A549 (cell line): ENCODE data around the gene CRB1. TPM values are rescaled to one million over a fixed set of nuclear protein-coding genes. Genes with fewer than 3 reads are reported as not detected.

Experiments
- ATAC-seq, 2 experiments: fragments of 200-7000 bp in 1 of 2; fragments of >200 bp in 1 of 2; cut with Nextera tagmentation in 1 of 2; cut with Tn5 transposase in 1 of 2; 3 replicates each; pipeline versions ENCODE4 v1.8.0 to v1.9.1; 2018 to 2020; ENCODE audit warnings: mild to moderate bottlenecking in 1 of 2, moderate library complexity in 1 of 2
- CTCF ChIA-PET: fragments of 300-600 bp; sonication (Branson Sonifier 250); formaldehyde crosslinking; extraction: SDS; loops from one replicate; lab custom pipeline; 2021; ENCODE audit warnings: antibody characterized with exemption, inconsistent platforms; lab: Yijun Ruan, JAX
- POLR2A ChIA-PET: fragments of 350-600 bp; formaldehyde crosslinking; extraction: SDS; loops from one replicate; lab custom pipeline; 2021; ENCODE audit warnings: antibody characterized with exemption, inconsistent platforms; lab: Yijun Ruan, JAX
- DNase-seq, 2 experiments: peaks; one replicate each; pipeline versions ENCODE4 v3.0.0 to v3.0.0-alpha.2; 2011 to 2016; ENCODE audit warnings: low read depth in 1 of 2, low spot score in 1 of 2
- FAIRE-seq: peaks from 2 replicates; lab custom pipeline; 2011; peaks lifted over from hg19 to GRCh38; lab: Jason Lieb, UNC
- H3K27ac ChIP-seq, 2 experiments: fragments of >200 bp; sonication (Bioruptor Twin); formaldehyde crosslinking; 3 replicates each; pipeline ENCODE4 v1.5.1; 2016 to 2017
- H3K4me1 ChIP-seq: fragments of >200 bp; sonication (Bioruptor Twin); formaldehyde crosslinking; 3 replicates; pipeline ENCODE4 v1.6.1; 2016
- H3K4me2 ChIP-seq: fragments of >200 bp; sonication (Bioruptor Twin); formaldehyde crosslinking; 3 replicates; pipeline ENCODE4 v1.6.1; 2016
- H3K4me3 ChIP-seq: fragments of >200 bp; sonication (Bioruptor Twin); formaldehyde crosslinking; 3 replicates; pipeline ENCODE4 v1.5.1; 2016
- H3K9me3 ChIP-seq: fragments of >200 bp; sonication (Bioruptor Twin); formaldehyde crosslinking; 3 replicates; pipeline ENCODE4 v1.6.1; 2016
- ATOH8 ChIP-seq: fragments of 250-450 bp; sonication (Bioruptor Pico); IDR thresholded peaks from 2 replicates; pipeline ENCODE4 v1.5.0; 2020; ENCODE audit warnings: low read depth, mild to moderate bottlenecking, moderate library complexity
- CBX8 ChIP-seq: fragments of 200-600 bp; sonication (generic); IDR thresholded peaks from 2 replicates; pipeline ENCODE4 v1.6.1; 2016
- CHD4 ChIP-seq: fragments of 200-600 bp; sonication (generic); IDR thresholded peaks from 2 replicates; pipeline ENCODE4 v1.6.1; 2016; ENCODE audit warnings: antibody characterized with exemption, mild to moderate bottlenecking, borderline replicate concordance
- E2F6 ChIP-seq: IDR thresholded peaks from 2 replicates; pipeline ENCODE4 v1.6.1; 2012; ENCODE audit warnings: low read depth, borderline replicate concordance
- EHMT2 ChIP-seq: fragments of 200-600 bp; sonication (generic); IDR thresholded peaks from 2 replicates; pipeline ENCODE4 v1.6.1; 2016; ENCODE audit warnings: antibody characterized with exemption, low read depth, mild to moderate bottlenecking, moderate library complexity
- ELK1 ChIP-seq: fragments of 150-350 bp; IDR thresholded peaks from 2 replicates; pipeline ENCODE4 v1.6.1; 2014; ENCODE audit warnings: low read depth, mild to moderate bottlenecking, low read length
- FOXS1 ChIP-seq: fragments of 250-450 bp; sonication (Bioruptor Pico); IDR thresholded peaks from 2 replicates; pipeline ENCODE4 v1.5.0; 2020; ENCODE audit warnings: mild to moderate bottlenecking, moderate library complexity
- HES2 ChIP-seq: fragments of >200 bp; sonication (Bioruptor Twin); formaldehyde crosslinking; IDR thresholded peaks from 2 replicates; pipeline ENCODE4 v1.6.1; 2016
- HOXB13 ChIP-seq: fragments of 250-450 bp; sonication (Bioruptor Pico); IDR thresholded peaks from 2 replicates; pipeline ENCODE4 v1.5.0; 2020; ENCODE audit warnings: low read depth, mild to moderate bottlenecking, moderate library complexity
- JUN ChIP-seq, 2 experiments: fragments of >200 bp; sonication (Bioruptor Twin); formaldehyde crosslinking; IDR thresholded peaks; 2 replicates in 1 of 2; 3 replicates in 1 of 2; pipeline ENCODE4 v1.6.1; 2016 to 2017
- JUNB ChIP-seq: fragments of >200 bp; sonication (Bioruptor Twin); formaldehyde crosslinking; IDR thresholded peaks from 2 replicates; pipeline ENCODE4 v1.6.1; 2016
- KDM5A ChIP-seq: fragments of 200-600 bp; sonication (generic); IDR thresholded peaks from 2 replicates; pipeline ENCODE4 v1.6.1; 2016; ENCODE audit warnings: antibody characterized with exemption, mild to moderate bottlenecking
- MAZ ChIP-seq: fragments of 150-350 bp; IDR thresholded peaks from 2 replicates; pipeline ENCODE4 v1.6.1; 2014; ENCODE audit warnings: antibody characterized with exemption, low read depth, low read length, borderline replicate concordance
- NR3C1 ChIP-seq: fragments of >200 bp; sonication (Bioruptor Twin); formaldehyde crosslinking; IDR thresholded peaks from 3 replicates; pipeline ENCODE4 v1.6.1; 2017
- PHF8 ChIP-seq: fragments of 200-600 bp; sonication (generic); IDR thresholded peaks from 2 replicates; pipeline ENCODE4 v1.6.1; 2016; ENCODE audit warnings: low read depth, mild to moderate bottlenecking, antibody characterized with exemption, moderate library complexity, borderline replicate concordance
- RCOR1 ChIP-seq: fragments of 150-350 bp; IDR thresholded peaks from 2 replicates; pipeline ENCODE4 v1.6.1; 2014; ENCODE audit warnings: antibody characterized with exemption, low read length, low read depth
- RFX5 ChIP-seq: fragments of 450-650 bp; IDR thresholded peaks from 2 replicates; pipeline ENCODE4 v1.7.1; 2014; ENCODE audit warnings: antibody characterized with exemption, mild to moderate bottlenecking, moderate library complexity
- ZNF302 ChIP-seq: fragments of 250-450 bp; sonication (Bioruptor Pico); IDR thresholded peaks from 2 replicates; pipeline ENCODE4 v1.9.0; 2021; ENCODE audit warnings: inconsistent platforms, mild to moderate bottlenecking, moderate library complexity
- WGBS: methylation state at CpG from one replicate; pipeline ENCODE4 v1.1.6; 2017; ENCODE audit errors: missing lambda C conversion rate; 5-methylcytosine and 5-hydroxymethylcytosine counted together
- polyA plus RNA-seq, 4 experiments: library from polyadenylated mRNA; depleted of rRNA in 3 of 4; stranded (reverse); fragments of >200 nt; fragmentation: RNase III in 1 of 4; extraction: RNeasy Plus Mini Kit Qiagen cat#74134 plus additional on column Dnase treatment in 1 of 4; gene quantifications; 2 replicates in 3 of 4; 3 replicates in 1 of 4; pipeline ENCODE4 v1.2.3, GENCODE V29; 2011 to 2017
- TF ChIP-seq, protein P1 (sequence below): fragments of >200 bp; sonication (Bioruptor Twin); formaldehyde crosslinking; IDR thresholded peaks from 3 replicates; pipeline ENCODE4 v1.5.1; 2016
- TF ChIP-seq, protein P2 (sequence below): fragments of 200-600 bp; sonication (generic); IDR thresholded peaks from 2 replicates; pipeline ENCODE4 v1.6.1; 2016; ENCODE audit warnings: antibody characterized with exemption, mild to moderate bottlenecking, moderate library complexity

Gene CRB1
- polyA plus RNA-seq, 2 of the 4 experiments (the other 2 are of a cell fraction): not detected

GRCh38 chr1:197394831-197395608, 127.0 kb downstream of the CRB1 start:
- no peak for ATAC-seq
- no peaks in the 10 kb centered on the region for H3K9me3 ChIP-seq
- no peak overlapping the region for H3K27ac ChIP-seq
- no peak overlapping the region for H3K4me2 ChIP-seq
- no peak overlapping the region for H3K4me3 ChIP-seq
- DNase-seq: no peak
- FAIRE-seq: no peak
- H3K4me1 ChIP-seq: no peaks in the 10 kb centered on the region
- no peak for TF ChIP-seq ZNF302
- TF ChIP-seq KDM5A: no peak
- no peak for TF ChIP-seq ATOH8 (CRISPR knock-in tag)
- no peak for TF ChIP-seq MAZ
- TF ChIP-seq ELK1: no peak
- no peak for TF ChIP-seq JUNB
- no peak for TF ChIP-seq CBX8
- TF ChIP-seq NR3C1: no peak
- no peak for TF ChIP-seq PHF8
- TF ChIP-seq CHD4: no peak
- TF ChIP-seq, protein P1, sequence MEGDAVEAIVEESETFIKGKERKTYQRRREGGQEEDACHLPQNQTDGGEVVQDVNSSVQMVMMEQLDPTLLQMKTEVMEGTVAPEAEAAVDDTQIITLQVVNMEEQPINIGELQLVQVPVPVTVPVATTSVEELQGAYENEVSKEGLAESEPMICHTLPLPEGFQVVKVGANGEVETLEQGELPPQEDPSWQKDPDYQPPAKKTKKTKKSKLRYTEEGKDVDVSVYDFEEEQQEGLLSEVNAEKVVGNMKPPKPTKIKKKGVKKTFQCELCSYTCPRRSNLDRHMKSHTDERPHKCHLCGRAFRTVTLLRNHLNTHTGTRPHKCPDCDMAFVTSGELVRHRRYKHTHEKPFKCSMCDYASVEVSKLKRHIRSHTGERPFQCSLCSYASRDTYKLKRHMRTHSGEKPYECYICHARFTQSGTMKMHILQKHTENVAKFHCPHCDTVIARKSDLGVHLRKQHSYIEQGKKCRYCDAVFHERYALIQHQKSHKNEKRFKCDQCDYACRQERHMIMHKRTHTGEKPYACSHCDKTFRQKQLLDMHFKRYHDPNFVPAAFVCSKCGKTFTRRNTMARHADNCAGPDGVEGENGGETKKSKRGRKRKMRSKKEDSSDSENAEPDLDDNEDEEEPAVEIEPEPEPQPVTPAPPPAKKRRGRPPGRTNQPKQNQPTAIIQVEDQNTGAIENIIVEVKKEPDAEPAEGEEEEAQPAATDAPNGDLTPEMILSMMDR: no peak
- TF ChIP-seq, protein P2, sequence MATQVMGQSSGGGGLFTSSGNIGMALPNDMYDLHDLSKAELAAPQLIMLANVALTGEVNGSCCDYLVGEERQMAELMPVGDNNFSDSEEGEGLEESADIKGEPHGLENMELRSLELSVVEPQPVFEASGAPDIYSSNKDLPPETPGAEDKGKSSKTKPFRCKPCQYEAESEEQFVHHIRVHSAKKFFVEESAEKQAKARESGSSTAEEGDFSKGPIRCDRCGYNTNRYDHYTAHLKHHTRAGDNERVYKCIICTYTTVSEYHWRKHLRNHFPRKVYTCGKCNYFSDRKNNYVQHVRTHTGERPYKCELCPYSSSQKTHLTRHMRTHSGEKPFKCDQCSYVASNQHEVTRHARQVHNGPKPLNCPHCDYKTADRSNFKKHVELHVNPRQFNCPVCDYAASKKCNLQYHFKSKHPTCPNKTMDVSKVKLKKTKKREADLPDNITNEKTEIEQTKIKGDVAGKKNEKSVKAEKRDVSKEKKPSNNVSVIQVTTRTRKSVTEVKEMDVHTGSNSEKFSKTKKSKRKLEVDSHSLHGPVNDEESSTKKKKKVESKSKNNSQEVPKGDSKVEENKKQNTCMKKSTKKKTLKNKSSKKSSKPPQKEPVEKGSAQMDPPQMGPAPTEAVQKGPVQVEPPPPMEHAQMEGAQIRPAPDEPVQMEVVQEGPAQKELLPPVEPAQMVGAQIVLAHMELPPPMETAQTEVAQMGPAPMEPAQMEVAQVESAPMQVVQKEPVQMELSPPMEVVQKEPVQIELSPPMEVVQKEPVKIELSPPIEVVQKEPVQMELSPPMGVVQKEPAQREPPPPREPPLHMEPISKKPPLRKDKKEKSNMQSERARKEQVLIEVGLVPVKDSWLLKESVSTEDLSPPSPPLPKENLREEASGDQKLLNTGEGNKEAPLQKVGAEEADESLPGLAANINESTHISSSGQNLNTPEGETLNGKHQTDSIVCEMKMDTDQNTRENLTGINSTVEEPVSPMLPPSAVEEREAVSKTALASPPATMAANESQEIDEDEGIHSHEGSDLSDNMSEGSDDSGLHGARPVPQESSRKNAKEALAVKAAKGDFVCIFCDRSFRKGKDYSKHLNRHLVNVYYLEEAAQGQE: no peak
- no peak for TF ChIP-seq RFX5
- TF ChIP-seq RCOR1: no peak
- no peak for TF ChIP-seq JUN (IDR thresholded peaks at IDR 0.05)
- no peak for TF ChIP-seq HES2
- no peak for TF ChIP-seq HOXB13
- TF ChIP-seq EHMT2: no peak
- TF ChIP-seq E2F6: no peak
- TF ChIP-seq FOXS1 (CRISPR knock-in tag): no peak
- ChIA-PET POLR2A (no interaction called here), CTCF (no interaction called here)
- WGBS: 36% methylated on average over 3 of the region's 3 CpGs
